ENCODE measurements around the gene DFFA.
"Not testable (repeated sequence)": the region's sequence is repeated elsewhere in the genome, so short reads cannot be mapped to it uniquely, and the experiment has no call there.

The DFFA gene

GRCh38 chr1:10430216-10431069, 41.9 kb downstream of the DFFA start, which contains the start of gene CENPS:
Gene CENPS (plus strand): TSS chr1:10430433. CDS start chr1:10430518, 85 bp downstream.
- DNase-seq (ENCODE audit: low read depth) = peak; percentile 56

DNA sequence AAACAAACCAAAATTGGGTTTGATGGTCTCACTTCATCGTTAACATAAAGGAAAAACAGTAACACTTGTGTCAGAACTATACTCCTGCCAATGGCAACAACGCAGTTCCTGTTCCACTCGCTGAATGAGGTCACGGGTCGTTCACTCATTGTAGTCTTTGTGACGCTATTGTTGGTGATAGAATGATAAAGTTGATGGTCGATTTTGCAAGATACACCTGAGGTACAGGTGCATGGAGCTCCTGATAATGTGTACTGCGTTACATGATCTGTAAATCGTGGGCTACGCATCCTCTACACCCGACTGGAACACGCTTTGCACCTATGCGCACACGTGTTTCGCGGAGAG, 42.5 kb downstream of the DFFA start:
- DNase-seq (ENCODE audit: low read depth) = no peak

GRCh38 chr1:10428984-10429383, 43.3 kb downstream of the DFFA start:
- no peak for DNase-seq (ENCODE audit: low read depth)

GRCh38 chr1:10426535-10426848, 45.8 kb downstream of the DFFA start:
- not testable (repeated sequence) for DNase-seq (ENCODE audit: low read depth)

- DNase-seq (ENCODE audit: low read depth) = not testable (repeated sequence)
Observed at GRCh38 chr1:10425826-10426534, 46.3 kb downstream of the DFFA start.

GRCh38 chr1:10424651-10425050, 47.7 kb downstream of the DFFA start:
- no peak for DNase-seq (ENCODE audit: low read depth)

- DNase-seq (ENCODE audit: low read depth) = no peak
Observed at GRCh38 chr1:10424034-10424433, 48.3 kb downstream of the DFFA start.

DNA sequence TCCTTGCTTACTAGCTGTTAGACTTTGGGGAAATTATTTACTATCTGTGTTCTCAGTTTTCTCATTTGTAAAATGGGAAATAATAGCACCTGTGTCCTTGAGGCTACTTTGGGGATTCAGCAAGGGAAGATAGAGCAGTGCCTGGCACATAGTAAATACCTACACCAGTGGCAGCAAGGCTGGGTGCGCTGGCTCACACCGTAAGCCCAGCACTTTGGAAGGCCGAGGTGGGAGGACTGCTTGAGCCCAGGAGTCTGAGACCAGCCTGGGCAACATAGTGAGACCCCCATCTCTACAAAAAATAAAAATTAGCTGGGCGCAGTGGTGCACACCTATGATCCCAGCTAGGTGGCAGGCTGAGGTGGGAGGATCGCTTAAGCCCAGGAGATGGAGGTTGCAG, 50.7 kb downstream of the DFFA start:
- no peak for DNase-seq (ENCODE audit: low read depth)

- no peak for DNase-seq (ENCODE audit: low read depth)
Observed at GRCh38 chr1:10419351-10419750, 53.0 kb downstream of the DFFA start.

DNA sequence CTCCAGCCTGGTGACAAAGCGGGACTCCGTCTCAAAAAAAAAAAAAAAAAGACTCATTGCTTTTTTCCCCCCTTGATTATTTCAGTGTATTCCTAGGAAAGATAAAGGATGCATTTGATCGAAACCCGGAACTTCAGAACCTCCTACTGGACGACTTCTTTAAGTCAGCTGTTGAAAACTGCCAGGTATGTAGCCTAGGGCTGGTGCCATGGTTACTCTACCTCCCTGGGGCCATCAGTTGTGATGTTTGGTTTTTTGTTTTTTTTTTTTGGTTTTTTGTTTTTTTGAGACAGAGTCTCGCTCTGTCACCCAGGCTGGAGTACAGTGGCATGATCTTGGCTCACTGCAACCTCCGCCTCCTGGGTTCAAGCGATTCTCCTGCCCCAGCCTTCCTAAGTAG, 53.6 kb downstream of the DFFA start:
- DNase-seq (ENCODE audit: low read depth) = not testable (repeated sequence)

DNA sequence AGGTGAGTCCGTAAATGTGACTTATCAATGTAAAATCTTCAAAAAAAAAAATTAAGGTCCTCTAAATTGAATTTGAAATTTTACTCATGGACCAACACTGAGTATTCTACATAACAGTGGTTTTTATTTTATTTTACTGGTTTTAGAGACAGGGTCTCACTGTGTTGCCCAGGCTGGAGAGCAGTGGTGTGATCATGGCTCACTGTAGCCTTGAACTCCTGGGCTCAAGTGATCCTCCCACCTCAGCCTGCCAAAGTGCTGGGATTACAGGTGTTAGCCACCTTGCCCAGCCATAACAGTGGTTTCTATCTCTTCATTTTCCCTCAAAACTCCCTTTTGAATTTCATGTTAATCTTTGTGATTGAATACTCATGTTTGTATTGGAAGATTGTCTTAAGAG, 56.4 kb downstream of the DFFA start:
- DNase-seq (ENCODE audit: low read depth) = not testable (repeated sequence)

- no peak for DNase-seq (ENCODE audit: low read depth)
Observed at GRCh38 chr1:10415211-10415930, 57.0 kb downstream of the DFFA start.

DNA sequence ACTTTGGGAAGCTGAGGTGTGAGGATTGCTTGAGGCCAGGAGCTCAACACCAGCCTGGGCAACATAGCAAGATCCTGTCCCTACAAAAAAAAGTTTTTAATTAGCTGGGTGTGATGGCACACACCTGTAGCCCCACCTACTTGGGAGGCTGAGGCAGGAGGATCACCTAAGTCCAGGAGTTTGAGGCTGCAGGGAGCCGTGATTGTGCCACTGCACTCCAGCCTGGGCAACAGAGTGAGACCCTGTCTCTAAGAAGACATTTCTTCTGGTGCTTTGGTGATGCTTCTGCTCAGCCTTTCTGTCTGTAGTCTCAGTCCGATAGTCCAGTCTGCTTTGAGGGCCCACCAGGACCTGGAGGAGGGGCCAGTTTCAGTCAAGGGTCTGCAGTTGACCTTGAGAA, 65.1 kb downstream of the DFFA start:
- no peak for DNase-seq (ENCODE audit: low read depth)

Measured in HS-5 (cell line).